Adrenal gland (tissue), 19 donors: ENCODE measurements around the gene TPP1. TPM values are rescaled to one million over a fixed set of nuclear protein-coding genes. Genes with fewer than 3 reads are reported as not detected.

ENCODE experiments used
- DNase-seq, 7 donors: peaks; one replicate each; pipeline ENCODE4 v3.0.0-alpha.2; 2019 to 2020
- H3K27ac ChIP-seq, 5 donors: fragments of 200-600 bp; sonication (generic) in 4 of 5; 1 replicate in 3 of 5; 2 replicates in 2 of 5; pipeline versions ENCODE4 v1.5.1 to v1.8.0; 2016 to 2020; ENCODE audit warnings: mild to moderate bottlenecking in 1 of 5
- H3K27me3 ChIP-seq: fragments of 200-600 bp; 2 replicates; pipeline ENCODE4 v1.8.0; 2021
- H3K36me3 ChIP-seq, 2 donors: fragments of 200-600 bp; replicated peaks in 1 of 2; 1 replicate in 1 of 2; 2 replicates in 1 of 2; pipeline versions ENCODE4 v1.5.1 to v1.8.0; 2018 to 2022
- H3K4me1 ChIP-seq, 2 donors: fragments of 200-600 bp; replicated peaks in 1 of 2; 1 replicate in 1 of 2; 2 replicates in 1 of 2; pipeline versions ENCODE4 v1.5.1 to v1.8.0; 2018 to 2021
- H3K4me3 ChIP-seq, 4 donors: fragments of 200-600 bp; sonication (generic) in 3 of 4; one replicate each; pipeline ENCODE4 v1.5.1; 2016 to 2018
- H3K9me3 ChIP-seq, 3 donors: fragments of 200-600 bp; sonication (generic) in 1 of 3; replicated peaks in 1 of 3; 1 replicate in 2 of 3; 2 replicates in 1 of 3; pipeline versions ENCODE4 v1.5.1 to v1.8.0; 2016 to 2021
- CTCF ChIP-seq, 6 experiments: fragments of 450-650 bp in 4 of 6; fragments of 200-600 bp in 2 of 6; sonication (generic) in 1 of 6; IDR thresholded peaks; 1 replicate in 5 of 6; 2 replicates in 1 of 6; pipeline versions ENCODE4 v1.5.1 to v1.8.0; 2016 to 2021; ENCODE audit warnings: antibody characterized with exemption in 6 of 6, mild to moderate bottlenecking in 2 of 6, moderate library complexity in 1 of 6
- POLR2A ChIP-seq, 2 donors: fragments of 450-650 bp; IDR thresholded peaks; one replicate each; pipeline ENCODE4 v1.6.1; 2017; ENCODE audit warnings: antibody characterized with exemption in 2 of 2, mild to moderate bottlenecking in 2 of 2, moderate library complexity in 1 of 2
- WGBS, 4 donors: extraction: QIAGEN DNeasy Blood & Tissue Kit in 2 of 4; methylation state at CpG; one replicate each; pipeline versions ENCODE4 v1.1.5 to v1.1.7; 2013 to 2017; 5-methylcytosine and 5-hydroxymethylcytosine counted together
- intact Hi-C, 2 donors: fragments of 100-400 bp; cut with DNase I; formaldehyde crosslinking; loops; one replicate each; pipeline versions ENCODE4 v1.14.1 to v1.15.0; 2022 to 2023
- long read RNA-seq, 10 donors: library from polyadenylated mRNA in 3 of 10; unstranded in 2 of 10; stranded (forward) in 1 of 10; transcript quantifications; one replicate each; pipeline ENCODE4 v2.0.0 and lab custom pipeline, GENCODE V29; 2021 to 2026
- polyA plus RNA-seq, 3 donors: library from polyadenylated mRNA; stranded (reverse); fragments of 200-250 nt in 2 of 3; fragments of 350-450 nt in 1 of 3; fragmentation: Illumina TruSeq in 1 of 3; extraction: RNeasy Lipid Tissue Mini Kit (QIAGEN cat#74804) in 1 of 3; gene quantifications; one replicate each; pipeline ENCODE4 v1.2.3, GENCODE V29; 2013 to 2014
- total RNA-seq, 9 donors: library from RNA; depleted of rRNA in 4 of 9; stranded (reverse); fragments of >200 nt in 4 of 9; fragments of 120-200 nt in 1 of 9; fragmentation: NEBNext Ultra II Directional in 1 of 9; extraction: Animal tissue kit (Norgen Biotek cat#: 25700) in 1 of 9; gene quantifications; one replicate each; pipeline versions ENCODE4 v1.1.0 to v1.2.4, GENCODE V29; 2013 to 2023
- donor health status: healthy with polysubstance abuse.
- donor health status: Bipolar disorder and iron deficiency.
- donor health status: DM: yes; HTN: yes; CAD: no.
- donor health status: DM: no; HTN: no; CAD: no.
- donor health status: DM: no; HTN: no; CAD: no.
- donor health status: DM: yes; HTN: yes; CAD: no.

The TPP1 gene
- 100 to 1,000 TPM in 8 of 9 donors, 10 to 100 TPM in 1; 53.2 to 464 (median 335) TPM for total RNA-seq
- 100 to 1,000 TPM in 1 of 3 donors, 10 to 100 TPM in 2; 84.2 to 371 (median 96.9) TPM for polyA plus RNA-seq
- long read RNA-seq, donor 1, transcript TPP1-201 (13 exons, 3,560 nt): major isoform, 27 of 40 reads
- long read RNA-seq, donor 1, partial matches to known transcripts: 5 of 40 reads
- long read RNA-seq, donor 1, other reads (novel, unspliced or antisense): 0 of 40 reads
- long read RNA-seq, donor 2, transcript TPP1-201 (13 exons, 3,560 nt): major isoform, 19 of 33 reads
- long read RNA-seq, donor 2, partial matches to known transcripts: 7 of 33 reads
- long read RNA-seq, donor 2, other reads (novel, unspliced or antisense): 0 of 33 reads
- long read RNA-seq, donor 3, transcript TPP1-201 (13 exons, 3,560 nt): major isoform, 14 of 16 reads
- long read RNA-seq, donor 3, partial matches to known transcripts: 0 of 16 reads
- long read RNA-seq, donor 3, other reads (novel, unspliced or antisense): 0 of 16 reads
- long read RNA-seq, donor 4, transcript TPP1-214 (12 exons, 3,578 nt): minor isoform, 6 of 83 reads
- long read RNA-seq, donor 4, transcript TPP1-201 (13 exons, 3,560 nt): major isoform, 49 of 83 reads
- long read RNA-seq, donor 4, partial matches to known transcripts: 18 of 83 reads
- long read RNA-seq, donor 4, other reads (novel, unspliced or antisense): 8 of 83 reads
- long read RNA-seq, donor 5, transcript TPP1-201 (13 exons, 3,560 nt): major isoform, 272 of 338 reads
- long read RNA-seq, donor 5, transcript TPP1-214 (12 exons, 3,578 nt): minor isoform, 17 of 338 reads
- long read RNA-seq, donor 5, partial matches to known transcripts: 29 of 338 reads
- long read RNA-seq, donor 5, other reads (novel, unspliced or antisense): 12 of 338 reads
- long read RNA-seq, donor 6, transcript TPP1-201 (13 exons, 3,560 nt): major isoform, 24 of 45 reads
- long read RNA-seq, donor 6, partial matches to known transcripts: 9 of 45 reads
- long read RNA-seq, donor 6, other reads (novel, unspliced or antisense): 7 of 45 reads
- long read RNA-seq, donor 7, transcript TPP1-201 (13 exons, 3,560 nt): major isoform, 9 of 20 reads
- long read RNA-seq, donor 7, partial matches to known transcripts: 5 of 20 reads
- long read RNA-seq, donor 7, other reads (novel, unspliced or antisense): 0 of 20 reads
- long read RNA-seq, donor 8, transcript TPP1-201 (13 exons, 3,560 nt): major isoform, 25 of 48 reads
- long read RNA-seq, donor 8, transcript TPP1-214 (12 exons, 3,578 nt): minor isoform, 7 of 48 reads
- long read RNA-seq, donor 8, partial matches to known transcripts: 10 of 48 reads
- long read RNA-seq, donor 8, other reads (novel, unspliced or antisense): 0 of 48 reads
- long read RNA-seq, donor 9, transcript TPP1-201 (13 exons, 3,560 nt): major isoform, 19 of 31 reads
- long read RNA-seq, donor 9, partial matches to known transcripts: 5 of 31 reads
- long read RNA-seq, donor 9, other reads (novel, unspliced or antisense): 0 of 31 reads
- long read RNA-seq, donor 10, transcript TPP1-201 (13 exons, 3,560 nt): major isoform, 5 of 8 reads
- long read RNA-seq, donor 10, partial matches to known transcripts: 0 of 8 reads
- long read RNA-seq, donor 10, other reads (novel, unspliced or antisense): 0 of 8 reads

- peaks cover 0 to 24% of the 10 kb centered on the region in 2 donors for H3K36me3 ChIP-seq
- no peaks in the 10 kb centered on the region for H3K9me3 ChIP-seq
- TF ChIP-seq CTCF (IDR thresholded peaks at IDR 0.05) (no peak), POLR2A (IDR thresholded peaks at IDR 0.05) (peak in 1 of 2 donors; percentile 90)
- peak within 1 kb of the TSS; percentile 2 to 65 (median 57) for H3K4me3 ChIP-seq
- WGBS, 4 donors: 0 to 2% (median 0%) methylated on average over 12 to 16 of the region's 16 CpGs
- peak; percentile 94 to 98 (median 95) for DNase-seq
- H3K27ac ChIP-seq: peak within 1 kb of the TSS; percentile 27 to 99 (median 90)
- H3K27me3 ChIP-seq: no peaks in the 10 kb centered on the region
- intact Hi-C loops: no loop called here
- H3K4me1 ChIP-seq: peaks cover 6 to 19% of the 10 kb centered on the region in 2 donors
Measured at GRCh38 chr11:6619004-6619745, at the start of gene TPP1. Gene TPP1 (minus strand): TSS chr11:6619422. CDS start chr11:6619400, 22 bp downstream.

GRCh38 chr11:6667733-6668374 is 48.6 kb upstream of the TPP1 start:
- Histone ChIP-seq H3K9me3 (no peaks in the 10 kb centered on the region), H3K36me3 (no peaks in the 10 kb centered on the region), H3K27me3 (no peaks in the 10 kb centered on the region), H3K4me3 (no peak overlapping the region), H3K4me1 (no peaks in the 10 kb centered on the region), H3K27ac (no peak overlapping the region)
- WGBS, 4 donors: 60 to 69% (median 68%) methylated on average over 3 of the region's 3 CpGs
- intact Hi-C loops: no loop called here
- DNase-seq: no peak
- TF ChIP-seq CTCF (IDR thresholded peaks at IDR 0.05): peak; percentile 29 to 53 (median 44)
- TF ChIP-seq POLR2A (IDR thresholded peaks at IDR 0.05): no peak

GRCh38 chr11:6666302-6667183 is 47.3 kb upstream of the TPP1 start:
- no peak for TF ChIP-seq CTCF (IDR thresholded peaks at IDR 0.05)
- TF ChIP-seq POLR2A (IDR thresholded peaks at IDR 0.05): no peak
- no peak for DNase-seq
- Histone ChIP-seq H3K9me3 (no peaks in the 10 kb centered on the region), H3K4me1 (no peaks in the 10 kb centered on the region), H3K4me3 (no peak overlapping the region), H3K27me3 (no peaks in the 10 kb centered on the region), H3K36me3 (no peaks in the 10 kb centered on the region), H3K27ac (no peak overlapping the region)
- intact Hi-C loops: no loop called here
- WGBS, 4 donors: 82 to 91% (median 90%) methylated on average over 4 of the region's 4 CpGs
